ENCODE data around the gene RASAL3. TPM values are rescaled to one million over a fixed set of nuclear protein-coding genes. Genes with fewer than 3 reads are reported as not detected.

The RASAL3 gene
- total and polyA plus RNA-seq, 2 of the 4 experiments (the other 2 are of a cell fraction), result 0.07 TPM; not detected in 1

- no TSS peak for BruUV-seq (replicated peaks)
- H3K9me1 ChIP-seq (ENCODE audit: insufficient read depth, low read length), result no peaks in the 10 kb centered on the region; the same call in 1 of the 2 replicates
- peaks cover 11% of the 10 kb centered on the region; the same call in 1 of the 2 replicates for H3K27me3 ChIP-seq (ENCODE audit: control insufficient read depth, insufficient read depth, low read length)
- no peak overlapping the region for H3K4me2 ChIP-seq (ENCODE audit: low read depth, low read length)
- no peak overlapping the region for H2BK120ac ChIP-seq (ENCODE audit: low read depth, low read length)
- H3K4ac ChIP-seq (ENCODE audit: low read depth, low read length), result no peak overlapping the region
- dilution Hi-C loops (cut with HindIII; ENCODE audit: low sequenced_read_pairs, unreplicated experiment), result no loop called here
- TF ChIP-seq, protein P1, sequence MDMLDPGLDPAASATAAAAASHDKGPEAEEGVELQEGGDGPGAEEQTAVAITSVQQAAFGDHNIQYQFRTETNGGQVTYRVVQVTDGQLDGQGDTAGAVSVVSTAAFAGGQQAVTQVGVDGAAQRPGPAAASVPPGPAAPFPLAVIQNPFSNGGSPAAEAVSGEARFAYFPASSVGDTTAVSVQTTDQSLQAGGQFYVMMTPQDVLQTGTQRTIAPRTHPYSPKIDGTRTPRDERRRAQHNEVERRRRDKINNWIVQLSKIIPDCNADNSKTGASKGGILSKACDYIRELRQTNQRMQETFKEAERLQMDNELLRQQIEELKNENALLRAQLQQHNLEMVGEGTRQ (IDR thresholded peaks at IDR 0.05; ENCODE audit: low read depth, low read length), result no peak
- TF ChIP-seq, protein P2, sequence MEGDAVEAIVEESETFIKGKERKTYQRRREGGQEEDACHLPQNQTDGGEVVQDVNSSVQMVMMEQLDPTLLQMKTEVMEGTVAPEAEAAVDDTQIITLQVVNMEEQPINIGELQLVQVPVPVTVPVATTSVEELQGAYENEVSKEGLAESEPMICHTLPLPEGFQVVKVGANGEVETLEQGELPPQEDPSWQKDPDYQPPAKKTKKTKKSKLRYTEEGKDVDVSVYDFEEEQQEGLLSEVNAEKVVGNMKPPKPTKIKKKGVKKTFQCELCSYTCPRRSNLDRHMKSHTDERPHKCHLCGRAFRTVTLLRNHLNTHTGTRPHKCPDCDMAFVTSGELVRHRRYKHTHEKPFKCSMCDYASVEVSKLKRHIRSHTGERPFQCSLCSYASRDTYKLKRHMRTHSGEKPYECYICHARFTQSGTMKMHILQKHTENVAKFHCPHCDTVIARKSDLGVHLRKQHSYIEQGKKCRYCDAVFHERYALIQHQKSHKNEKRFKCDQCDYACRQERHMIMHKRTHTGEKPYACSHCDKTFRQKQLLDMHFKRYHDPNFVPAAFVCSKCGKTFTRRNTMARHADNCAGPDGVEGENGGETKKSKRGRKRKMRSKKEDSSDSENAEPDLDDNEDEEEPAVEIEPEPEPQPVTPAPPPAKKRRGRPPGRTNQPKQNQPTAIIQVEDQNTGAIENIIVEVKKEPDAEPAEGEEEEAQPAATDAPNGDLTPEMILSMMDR (conservative IDR thresholded peaks at IDR 0.05; ENCODE audit: low read depth, low read length), result no peak
- TF ChIP-seq ELK1 (IDR thresholded peaks at IDR 0.05; ENCODE audit: borderline replicate concordance, low read depth, low read length), result no peak
- no peak for TF ChIP-seq FOS (IDR thresholded peaks at IDR 0.05; ENCODE audit: low read depth, low read length)
- no peak for TF ChIP-seq RCOR1 (IDR thresholded peaks at IDR 0.05; ENCODE audit: insufficient replicate concordance, low read length)
- TF ChIP-seq MXI1 (IDR thresholded peaks at IDR 0.05; ENCODE audit: borderline replicate concordance, low read depth, low read length), result no peak
- TF ChIP-seq MAZ (IDR thresholded peaks at IDR 0.05; ENCODE audit: borderline replicate concordance, low read depth, low read length), result no peak
- no peak for TF ChIP-seq RAD21 (IDR thresholded peaks at IDR 0.05; ENCODE audit: low read length)
- no peak for TF ChIP-seq CHD1 (IDR thresholded peaks at IDR 0.05; ENCODE audit: low read depth, low read length)
- no peak for TF ChIP-seq SMC3 (IDR thresholded peaks at IDR 0.05; ENCODE audit: low read depth, low read length)
- H3K14ac ChIP-seq (replicated peaks; ENCODE audit: low read depth, low read length), result no peak overlapping the region
- H3K4me1 ChIP-seq (ENCODE audit: control insufficient read depth, insufficient read depth, low read length), result no peaks in the 10 kb centered on the region
- DNase-seq, result no peak
- 10% methylated on average over 2 of the region's 14 CpGs; no CpG with 5 or more reads in 1 of the 2 experiments for WGBS, 2 experiments (ENCODE audit: extremely low coverage in 2 of 2, insufficient read length in 1 of 2)
- no peaks in the 10 kb centered on the region for H3K36me3 ChIP-seq (ENCODE audit: control insufficient read depth, insufficient read depth, low read length)
- H2BK15ac ChIP-seq (ENCODE audit: low read depth, low read length), result no peak overlapping the region
- ChIA-PET POLR2A (ENCODE audit: unreplicated experiment) (no interaction called here), CTCF (interaction anchor here (0.6 kb wide), 1 partner anchor 1200 kb away, joined by 3 read pairs; no protein-coding TSS in a partner anchor)
- H3K27ac ChIP-seq (ENCODE audit: insufficient read depth, low read length), result no peak overlapping the region
- H3K79me1 ChIP-seq (ENCODE audit: low read depth in 1 of 2, low read length in 2 of 2), result no peaks in the 10 kb centered on the region
- no peak overlapping the region for H3K18ac ChIP-seq (ENCODE audit: low read depth, low read length)
- H3K56ac ChIP-seq (ENCODE audit: extremely low read depth, insufficient read depth, low read length), result no peak overlapping the region
- intact Hi-C loops (cut with micrococcal nuclease), result no loop called here
- no peak overlapping the region for H3K4me3 ChIP-seq (ENCODE audit: insufficient read depth, low read depth, low read length)
- no peak overlapping the region for H4K8ac ChIP-seq (ENCODE audit: low read depth in 2 of 2, low read length in 2 of 2)
- in situ Hi-C loops (cut with MboI; ENCODE audit: low sequenced_read_pairs), result no loop called here
- no peak overlapping the region for H2AK5ac ChIP-seq (ENCODE audit: low read depth, low read length)
- no peak overlapping the region for H2AFZ ChIP-seq (replicated peaks; ENCODE audit: low read length, poor library complexity)
- no peak overlapping the region for H3K9ac ChIP-seq (ENCODE audit: low read depth, low read length)
- H4K91ac ChIP-seq (ENCODE audit: insufficient read depth, low read depth, low read length), result no peak overlapping the region
- no peaks in the 10 kb centered on the region for H3K9me3 ChIP-seq (ENCODE audit: control insufficient read depth, insufficient read depth, low read length)
- no peak for ATAC-seq (ENCODE audit: low read depth)
- H2BK20ac ChIP-seq (ENCODE audit: low read depth, low read length), result no peak overlapping the region
- H4K5ac ChIP-seq (ENCODE audit: low read depth, low read length), result no peak overlapping the region
- H3K23ac ChIP-seq (ENCODE audit: low read depth, low read length), result no peak overlapping the region
- H2BK5ac ChIP-seq (ENCODE audit: low read depth, low read length, poor library complexity, severe bottlenecking), result no peak overlapping the region
- H4K20me1 ChIP-seq (ENCODE audit: insufficient read depth, low read length), result no peaks in the 10 kb centered on the region
- peak overlapping the region; percentile 78 for H2AK9ac ChIP-seq (replicated peaks; ENCODE audit: low read depth, low read length, poor library complexity)
Measured at GRCh38 chr19:15507068-15508034, 43.0 kb upstream of the RASAL3 start.
